Natural killer cell (primary cell): ENCODE data around the gene WDR74. TPM values are rescaled to one million over a fixed set of nuclear protein-coding genes. Genes with fewer than 3 reads are reported as not detected.

Source experiments
- ATAC-seq, 3 donors: fragments of 150-1000 bp in 2 of 3; fragments of 200-7000 bp in 1 of 3; cut with Tn5 transposase; 1 replicate in 1 of 3; 2 replicates in 2 of 3; pipeline ENCODE4 v1.10.0; 2021; ENCODE audit warnings: mild to moderate bottlenecking in 2 of 3, moderate library complexity in 2 of 3
- DNase-seq, 2 donors: peaks; one replicate each; pipeline versions ENCODE4 v3.0.0 to v3.0.0-alpha.2; 2013 to 2021; ENCODE audit warnings: mixed read lengths in 1 of 2
- H3K27ac ChIP-seq: one replicate; pipeline ENCODE4 v1.5.1; 2013; ENCODE audit warnings: mild to moderate bottlenecking, low read length
- H3K27me3 ChIP-seq: one replicate; pipeline ENCODE4 v1.6.1; 2013; ENCODE audit warnings: low read length; ENCODE audit not compliant: control insufficient read depth, insufficient read depth
- H3K36me3 ChIP-seq: one replicate; pipeline ENCODE4 v1.6.1; 2013; ENCODE audit warnings: low read length; ENCODE audit not compliant: control insufficient read depth, insufficient read depth
- H3K4me1 ChIP-seq: one replicate; pipeline ENCODE4 v1.6.1; 2013; ENCODE audit warnings: low read length; ENCODE audit not compliant: control insufficient read depth, insufficient read depth
- H3K4me3 ChIP-seq: one replicate; pipeline ENCODE4 v1.5.1; 2013; ENCODE audit warnings: low read length
- H3K9me3 ChIP-seq: one replicate; pipeline ENCODE4 v1.6.1; 2013; ENCODE audit warnings: low read length; ENCODE audit not compliant: control insufficient read depth, insufficient read depth
- H3K27ac Mint-ChIP-seq, 2 donors: one replicate each; pipeline ENCODE4 v1.8.0; 2022; ENCODE audit warnings: mild to moderate bottlenecking in 2 of 2, mixed read lengths in 2 of 2, moderate library complexity in 1 of 2
- H3K27me3 Mint-ChIP-seq, 2 donors: one replicate each; pipeline ENCODE4 v1.8.0; 2022; ENCODE audit warnings: low read depth in 2 of 2, mixed read lengths in 2 of 2
- H3K36me3 Mint-ChIP-seq: one replicate; pipeline ENCODE4 v1.8.0; 2022; ENCODE audit warnings: mixed read lengths
- H3K4me1 Mint-ChIP-seq, 2 donors: one replicate each; pipeline ENCODE4 v1.8.0; 2022; ENCODE audit warnings: mixed read lengths in 2 of 2
- H3K4me3 Mint-ChIP-seq: one replicate; pipeline ENCODE4 v1.8.0; 2022; ENCODE audit warnings: mild to moderate bottlenecking, moderate library complexity, mixed read lengths
- H3K9me3 Mint-ChIP-seq, 2 donors: one replicate each; pipeline ENCODE4 v1.8.0; 2022; ENCODE audit warnings: mixed read lengths in 2 of 2
- CTCF ChIP-seq: fragments of 200-600 bp; IDR thresholded peaks from one replicate; pipeline ENCODE4 v1.8.0; 2022; ENCODE audit warnings: antibody characterized with exemption
- WGBS: methylation state at CpG from one replicate; pipeline ENCODE4 v1.1.7; 2013; ENCODE audit warnings: missing lambda C conversion rate; ENCODE audit not compliant: insufficient coverage; 5-methylcytosine and 5-hydroxymethylcytosine counted together
- intact Hi-C: fragments of 100-400 bp; cut with micrococcal nuclease; formaldehyde crosslinking; loops from one replicate; pipeline ENCODE4 v1.14.2; 2022
- total RNA-seq, 4 donors: library from RNA; stranded (reverse); fragments of 120-200 nt in 1 of 4; gene quantifications; one replicate each; pipeline versions ENCODE4 v1.2.3 to v1.2.4, GENCODE V29; 2013 to 2022

WDR74 gene
- total RNA-seq, 3 donors from 2014 or later (not counting 1 experiment from before 2014, with no cell fraction given): 151 to 173 (median 171) TPM

- WGBS: 77% methylated on average over 15 of the region's 15 CpGs
- no peak for ATAC-seq
- Mint-ChIP-seq H3K9me3 (no peaks in the 10 kb centered on the region), H3K27ac (peak overlapping the region; percentile 16 to 64), H3K4me3 (no peak overlapping the region), H3K27me3 (no peaks in the 10 kb centered on the region), H3K4me1 (peaks cover 40 to 41% of the 10 kb centered on the region in 2 donors), H3K36me3 (peaks cover 18% of the 10 kb centered on the region)
- H3K27ac ChIP-seq: no peak overlapping the region
- peaks cover 18% of the 10 kb centered on the region for H3K4me1 ChIP-seq
- H3K4me3 ChIP-seq: no peak overlapping the region
- peak in 1 of 2 donors; percentile 33 for DNase-seq
- no peaks in the 10 kb centered on the region for H3K27me3 ChIP-seq
- TF ChIP-seq CTCF: no peak
- intact Hi-C loops: no loop called here
- peaks cover 33% of the 10 kb centered on the region for H3K36me3 ChIP-seq
- no peaks in the 10 kb centered on the region for H3K9me3 ChIP-seq
Measured at GRCh38 chr11:62850911-62851806, 11.8 kb upstream of the WDR74 start.

- Histone ChIP-seq H3K4me1 (peaks cover 2% of the 10 kb centered on the region), H3K36me3 (peaks cover 16% of the 10 kb centered on the region), H3K9me3 (no peaks in the 10 kb centered on the region), H3K27me3 (no peaks in the 10 kb centered on the region), H3K4me3 (no peak overlapping the region), H3K27ac (no peak overlapping the region)
- peaks cover 7 to 8% of the 10 kb centered on the region in 2 donors for H3K4me1 Mint-ChIP-seq
- ATAC-seq: no peak
- peak in 1 of 2 donors; percentile 1 for DNase-seq
- H3K4me3 Mint-ChIP-seq: no peak overlapping the region
- TF ChIP-seq CTCF: no peak
- H3K27ac Mint-ChIP-seq: no peak overlapping the region
- intact Hi-C loops: no loop called here
- H3K9me3 Mint-ChIP-seq: no peaks in the 10 kb centered on the region
- H3K27me3 Mint-ChIP-seq: no peaks in the 10 kb centered on the region
- WGBS: 100% methylated on average over 1 of the region's 1 CpG
- H3K36me3 Mint-ChIP-seq: peaks cover 10% of the 10 kb centered on the region
Measured at GRCh38 chr11:62847767-62848314, 8.5 kb upstream of the WDR74 start.

- no peak overlapping the region for H3K27ac Mint-ChIP-seq
- ATAC-seq (no peak), DNase-seq (no peak)
- 86% methylated on average over 3 of the region's 3 CpGs for WGBS
- Histone ChIP-seq H3K4me1 (peaks cover 15% of the 10 kb centered on the region), H3K9me3 (no peaks in the 10 kb centered on the region), H3K4me3 (no peak overlapping the region), H3K27me3 (no peaks in the 10 kb centered on the region), H3K36me3 (no peaks in the 10 kb centered on the region), H3K27ac (no peak overlapping the region)
- TF ChIP-seq CTCF: no peak
- no peak overlapping the region for H3K4me3 Mint-ChIP-seq
- H3K36me3 Mint-ChIP-seq: no peaks in the 10 kb centered on the region
- intact Hi-C loops: no loop called here
- H3K4me1 Mint-ChIP-seq: no peaks in the 10 kb centered on the region
- H3K9me3 Mint-ChIP-seq: no peaks in the 10 kb centered on the region
- H3K27me3 Mint-ChIP-seq: no peaks in the 10 kb centered on the region
Measured at GRCh38 chr11:62846177-62846576, 6.8 kb upstream of the WDR74 start.
